ENCODE measurements around the gene SPSB1.

DNA sequence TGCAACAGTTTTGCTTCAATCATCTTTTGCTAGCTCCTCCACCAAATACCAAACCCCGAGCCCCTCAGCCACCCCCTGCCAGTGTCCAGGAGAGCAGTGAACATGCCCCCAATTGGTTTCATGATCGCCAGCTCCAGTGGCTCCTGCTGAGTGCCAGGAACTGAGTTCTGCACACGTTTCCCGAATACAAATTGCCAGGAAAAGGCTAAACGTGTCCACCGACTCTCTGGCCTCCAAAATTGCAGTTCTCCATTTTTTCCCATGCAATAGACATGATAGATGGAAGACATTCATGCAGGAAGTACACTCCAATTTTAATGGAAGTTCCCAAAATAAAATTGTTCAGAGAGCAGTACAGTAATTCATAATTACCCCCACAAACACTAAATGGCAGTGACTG is 101.3 kb downstream of the SPSB1 start:
- TF ChIP-seq, protein P1, sequence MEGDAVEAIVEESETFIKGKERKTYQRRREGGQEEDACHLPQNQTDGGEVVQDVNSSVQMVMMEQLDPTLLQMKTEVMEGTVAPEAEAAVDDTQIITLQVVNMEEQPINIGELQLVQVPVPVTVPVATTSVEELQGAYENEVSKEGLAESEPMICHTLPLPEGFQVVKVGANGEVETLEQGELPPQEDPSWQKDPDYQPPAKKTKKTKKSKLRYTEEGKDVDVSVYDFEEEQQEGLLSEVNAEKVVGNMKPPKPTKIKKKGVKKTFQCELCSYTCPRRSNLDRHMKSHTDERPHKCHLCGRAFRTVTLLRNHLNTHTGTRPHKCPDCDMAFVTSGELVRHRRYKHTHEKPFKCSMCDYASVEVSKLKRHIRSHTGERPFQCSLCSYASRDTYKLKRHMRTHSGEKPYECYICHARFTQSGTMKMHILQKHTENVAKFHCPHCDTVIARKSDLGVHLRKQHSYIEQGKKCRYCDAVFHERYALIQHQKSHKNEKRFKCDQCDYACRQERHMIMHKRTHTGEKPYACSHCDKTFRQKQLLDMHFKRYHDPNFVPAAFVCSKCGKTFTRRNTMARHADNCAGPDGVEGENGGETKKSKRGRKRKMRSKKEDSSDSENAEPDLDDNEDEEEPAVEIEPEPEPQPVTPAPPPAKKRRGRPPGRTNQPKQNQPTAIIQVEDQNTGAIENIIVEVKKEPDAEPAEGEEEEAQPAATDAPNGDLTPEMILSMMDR (IDR thresholded peaks at IDR 0.05) = no peak
- no peak for TF ChIP-seq POLR2A (IDR thresholded peaks at IDR 0.05)

Data from thyroid gland (tissue), 4 donors.